GM10248 (cell line): ENCODE results near the gene EFEMP2.

Experiments used
- CTCF ChIA-PET: fragments of 300-600 bp; sonication (Branson Sonifier 250); formaldehyde crosslinking; extraction: SDS; loops from one replicate; lab custom pipeline; 2021; ENCODE audit warnings: antibody characterized with exemption; lab: Yijun Ruan, JAX
- POLR2A ChIA-PET: fragments of 350-650 bp; sonication (Branson Sonifier 250); formaldehyde crosslinking; extraction: SDS; loops from one replicate; lab custom pipeline; 2020; ENCODE audit warnings: antibody characterized with exemption; lab: Yijun Ruan, JAX
- DNase-seq: peaks from one replicate; pipeline ENCODE4 v3.0.0; 2012; ENCODE audit errors: extremely low spot score
- CTCF ChIP-seq: IDR thresholded peaks from 2 replicates; pipeline ENCODE4 v1.5.1; 2012; ENCODE audit warnings: mild to moderate bottlenecking, low read depth; ENCODE audit errors: extremely low read depth, missing control alignments, control extremely low read depth

EFEMP2 gene

GRCh38 chr11:65868076-65868667 is 4.4 kb downstream of the EFEMP2 start:
- CTCF ChIA-PET, result interaction anchor here (1.1 to 17.2 kb wide), 3 partner anchors 7 to 17 kb away, joined by 3 to 535 read pairs (median 133); partner anchors contain the start of genes CCDC85B, CFL1, CTSW and FIBP
- POLR2A ChIA-PET, result interaction anchor here (1.2 to 1.6 kb wide), 2 partner anchors 8 to 10 kb away, joined by 4 to 5 read pairs; partner anchors contain the start of genes CFL1 and MUS81
- DNase-seq, result no peak
- no peak for TF ChIP-seq CTCF

- ChIA-PET POLR2A (interaction anchor here (0.7 to 1.6 kb wide), 4 partner anchors 8 to 17 kb away, joined by 3 to 5 read pairs (median 4); partner anchors contain the start of genes CFL1 and MUS81), CTCF (interaction anchor here (7.1 to 17.2 kb wide), 2 partner anchors 7 to 18 kb away, joined by 133 to 535 read pairs; partner anchors contain the start of genes CCDC85B, CFL1, CTSW and FIBP)
- DNase-seq, result no peak
- no peak for TF ChIP-seq CTCF
Observed at GRCh38 chr11:65867284-65868071, 5.1 kb downstream of the EFEMP2 start.

- CTCF ChIA-PET, result interaction anchor here (1.1 to 17.2 kb wide), 2 partner anchors 19 to 29 kb away, joined by 3 to 535 read pairs; partner anchors contain the start of genes CCDC85B, CTSW and FIBP
- DNase-seq, result no peak
- POLR2A ChIA-PET, result interaction anchor here (0.7 to 1.2 kb wide), 2 partner anchors 9 to 17 kb away, joined by 3 to 5 read pairs; partner anchors contain the start of gene CFL1
- no peak for TF ChIP-seq CTCF
Observed at GRCh38 chr11:65866509-65867283, 5.9 kb downstream of the EFEMP2 start.

GRCh38 chr11:65865550-65866172 is 6.9 kb downstream of the EFEMP2 start:
- no peak for DNase-seq
- TF ChIP-seq CTCF, result no peak
- ChIA-PET CTCF (interaction anchor here (17.2 kb wide), 1 partner anchor 20 kb away, joined by 535 read pairs; the partner anchor contains the start of genes CCDC85B, CTSW and FIBP), POLR2A (interaction anchor here (0.5 kb wide), 1 partner anchor 128 kb away, joined by 3 read pairs; no protein-coding TSS in a partner anchor)

GRCh38 chr11:65864706-65865471 is 7.7 kb downstream of the EFEMP2 start:
- ChIA-PET POLR2A (interaction anchor here (0.5 kb wide), 1 partner anchor 129 kb away, joined by 3 read pairs; no protein-coding TSS in a partner anchor), CTCF (interaction anchor here (17.2 kb wide), 1 partner anchor 21 kb away, joined by 535 read pairs; the partner anchor contains the start of genes CCDC85B, CTSW and FIBP)
- DNase-seq, result no peak
- TF ChIP-seq CTCF, result no peak
